DOHH2 (cell line): ENCODE results near the gene CTCF.
A peak's percentile ranks its signal among the peaks of the same experiment; 100 is the strongest.

Experiments used
- H3F3A ChIP-seq: fragments of 200-600 bp; sonication (generic), shearing (Covaris generic); 2 replicates; pipeline ENCODE4 v1.6.0; 2016; ENCODE audit warnings: antibody characterized with exemption, mild to moderate bottlenecking; ENCODE audit not compliant: control insufficient read depth, insufficient read depth
- H3K27ac ChIP-seq: fragments of 200-600 bp; sonication (generic); 2 replicates; pipeline ENCODE4 v1.5.1; 2014; ENCODE audit warnings: low read depth, mild to moderate bottlenecking, low read length, moderate library complexity
- H3K27me3 ChIP-seq: fragments of 200-600 bp; sonication (generic); 2 replicates; pipeline ENCODE4 v1.6.1; 2014; ENCODE audit warnings: mild to moderate bottlenecking, low read length, mixed read lengths; ENCODE audit not compliant: control insufficient read depth
- H3K36me3 ChIP-seq: fragments of 200-600 bp; sonication (generic); 2 replicates; pipeline ENCODE4 v1.6.1; 2014; ENCODE audit warnings: mild to moderate bottlenecking, low read length, moderate library complexity, mixed read lengths; ENCODE audit not compliant: control insufficient read depth
- H3K4me1 ChIP-seq: fragments of 200-600 bp; sonication (generic); 2 replicates; pipeline ENCODE4 v1.6.1; 2014; ENCODE audit warnings: mild to moderate bottlenecking, low read length, mixed read lengths; ENCODE audit not compliant: control insufficient read depth
- H3K4me2 ChIP-seq: fragments of 200-600 bp; sonication (generic); 2 replicates; pipeline ENCODE4 v1.6.0; 2014; ENCODE audit warnings: mild to moderate bottlenecking, low read length, moderate library complexity
- H3K4me3 ChIP-seq: fragments of 200-600 bp; sonication (generic); 2 replicates; pipeline ENCODE4 v1.5.1; 2014; ENCODE audit warnings: mild to moderate bottlenecking, low read length, mixed read lengths
- H3K79me2 ChIP-seq: fragments of 200-600 bp; sonication (generic); 2 replicates; pipeline ENCODE4 v1.6.1; 2014; ENCODE audit warnings: mild to moderate bottlenecking, low read length, mixed read lengths; ENCODE audit not compliant: control insufficient read depth
- H3K9me2 ChIP-seq: fragments of 200-600 bp; sonication (generic); replicated peaks from 2 replicates; pipeline ENCODE4 v1.6.1; 2014; ENCODE audit warnings: mild to moderate bottlenecking, low read length, mixed read lengths; ENCODE audit not compliant: control insufficient read depth
- H3K9me3 ChIP-seq: fragments of 200-600 bp; sonication (generic); 2 replicates; pipeline ENCODE4 v1.6.1; 2014; ENCODE audit warnings: antibody characterized with exemption, low read length, mixed read lengths; ENCODE audit not compliant: control insufficient read depth, insufficient read depth
- H4K20me1 ChIP-seq: fragments of 200-600 bp; sonication (generic); 2 replicates; pipeline ENCODE4 v1.6.0; 2014; ENCODE audit warnings: low read depth, mild to moderate bottlenecking, antibody characterized with exemption, low read length, moderate library complexity; ENCODE audit not compliant: control insufficient read depth, insufficient read depth
- EZH2phosphoT487 ChIP-seq: fragments of 200-600 bp; sonication (generic); IDR thresholded peaks from 2 replicates; pipeline ENCODE4 v1.6.1; 2017; ENCODE audit warnings: borderline replicate concordance, mild to moderate bottlenecking, antibody characterized with exemption, low read length, moderate library complexity, mixed read lengths
- TF ChIP-seq, protein P1 (sequence below): fragments of 200-600 bp; sonication (generic); IDR thresholded peaks from one replicate; pipeline ENCODE4 v1.5.1; 2014; ENCODE audit warnings: antibody characterized with exemption, mild to moderate bottlenecking, low read depth, low read length; ENCODE audit not compliant: poor library complexity, severe bottlenecking

The CTCF gene

GRCh38 chr16:67543036-67543435 is 19.3 kb upstream of the CTCF start:
- no peak overlapping the region for H3K4me3 ChIP-seq
- H4K20me1 ChIP-seq = no peaks in the 10 kb centered on the region
- H3K4me1 ChIP-seq = peaks cover 76% of the 10 kb centered on the region
- H3K9me3 ChIP-seq = no peaks in the 10 kb centered on the region
- peak overlapping the region; percentile 25; the same call in 1 of the 2 replicates for H3K4me2 ChIP-seq
- H3K9me2 ChIP-seq = no peaks in the 10 kb centered on the region
- H3K27ac ChIP-seq = no peak overlapping the region
- peaks cover 59% of the 10 kb centered on the region for H3K36me3 ChIP-seq
- peaks cover 9% of the 10 kb centered on the region for H3K27me3 ChIP-seq
- TF ChIP-seq, protein P1, sequence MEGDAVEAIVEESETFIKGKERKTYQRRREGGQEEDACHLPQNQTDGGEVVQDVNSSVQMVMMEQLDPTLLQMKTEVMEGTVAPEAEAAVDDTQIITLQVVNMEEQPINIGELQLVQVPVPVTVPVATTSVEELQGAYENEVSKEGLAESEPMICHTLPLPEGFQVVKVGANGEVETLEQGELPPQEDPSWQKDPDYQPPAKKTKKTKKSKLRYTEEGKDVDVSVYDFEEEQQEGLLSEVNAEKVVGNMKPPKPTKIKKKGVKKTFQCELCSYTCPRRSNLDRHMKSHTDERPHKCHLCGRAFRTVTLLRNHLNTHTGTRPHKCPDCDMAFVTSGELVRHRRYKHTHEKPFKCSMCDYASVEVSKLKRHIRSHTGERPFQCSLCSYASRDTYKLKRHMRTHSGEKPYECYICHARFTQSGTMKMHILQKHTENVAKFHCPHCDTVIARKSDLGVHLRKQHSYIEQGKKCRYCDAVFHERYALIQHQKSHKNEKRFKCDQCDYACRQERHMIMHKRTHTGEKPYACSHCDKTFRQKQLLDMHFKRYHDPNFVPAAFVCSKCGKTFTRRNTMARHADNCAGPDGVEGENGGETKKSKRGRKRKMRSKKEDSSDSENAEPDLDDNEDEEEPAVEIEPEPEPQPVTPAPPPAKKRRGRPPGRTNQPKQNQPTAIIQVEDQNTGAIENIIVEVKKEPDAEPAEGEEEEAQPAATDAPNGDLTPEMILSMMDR = no peak
- no peak for TF ChIP-seq EZH2phosphoT487
- peaks cover 16% of the 10 kb centered on the region for H3F3A ChIP-seq
- H3K79me2 ChIP-seq = peaks cover 13% of the 10 kb centered on the region

DNA sequence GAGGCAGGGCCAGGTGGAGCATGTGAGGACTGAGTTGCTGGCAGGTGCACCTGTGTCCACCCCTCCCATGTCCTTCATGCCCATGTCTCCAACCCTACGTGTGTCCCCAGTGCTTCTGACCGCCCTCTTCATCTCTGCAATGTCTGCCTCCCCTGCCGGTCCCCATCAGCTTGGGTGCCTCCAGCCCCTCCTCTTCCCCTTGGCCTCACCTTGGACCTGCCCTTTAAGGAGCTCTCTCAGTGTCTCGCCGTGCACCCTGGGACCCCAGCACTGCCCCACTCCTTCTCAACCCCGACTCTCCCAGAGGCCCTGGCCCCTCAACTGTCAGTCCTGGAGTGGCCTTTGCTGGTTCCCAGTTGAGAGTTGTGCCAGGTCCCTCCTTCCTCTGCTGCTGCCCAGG is 18.7 kb upstream of the CTCF start:
- H3K27me3 ChIP-seq = peaks cover 3% of the 10 kb centered on the region
- peaks cover 21% of the 10 kb centered on the region for H3F3A ChIP-seq
- peaks cover 13% of the 10 kb centered on the region for H3K79me2 ChIP-seq
- H3K36me3 ChIP-seq = peaks cover 64% of the 10 kb centered on the region
- H3K4me2 ChIP-seq = no peak overlapping the region
- H3K9me3 ChIP-seq = no peaks in the 10 kb centered on the region
- H4K20me1 ChIP-seq = no peaks in the 10 kb centered on the region
- peaks cover 76% of the 10 kb centered on the region for H3K4me1 ChIP-seq
- TF ChIP-seq, protein P1 = no peak
- TF ChIP-seq EZH2phosphoT487 = no peak
- H3K27ac ChIP-seq = no peak overlapping the region
- H3K9me2 ChIP-seq = no peaks in the 10 kb centered on the region
- H3K4me3 ChIP-seq = no peak overlapping the region

- TF ChIP-seq, protein P1 = peak; percentile 54
- no peak for TF ChIP-seq EZH2phosphoT487
- Histone ChIP-seq H3K4me1 (peaks cover 77% of the 10 kb centered on the region), H3K9me3 (no peaks in the 10 kb centered on the region), H3K27ac (peak overlapping the region; percentile 99), H3K27me3 (no peaks in the 10 kb centered on the region), H3K4me2 (peak overlapping the region; percentile 94), H4K20me1 (no peaks in the 10 kb centered on the region), H3K79me2 (peaks cover 19% of the 10 kb centered on the region), H3K36me3 (peaks cover 72% of the 10 kb centered on the region), H3F3A (peaks cover 21% of the 10 kb centered on the region), H3K9me2 (no peaks in the 10 kb centered on the region), H3K4me3 (peak overlapping the region; percentile 40)
Observed at GRCh38 chr16:67544329-67544841, 17.9 kb upstream of the CTCF start.
